RCC 7860 (cell line): ENCODE results near the gene ABCA8.

Source experiments
- DNase-seq: peaks from one replicate; pipeline ENCODE4 v3.0.0-alpha.2; 2015; ENCODE audit warnings: low spot score
- FAIRE-seq: peaks from 2 replicates; lab custom pipeline; 2012; peaks lifted over from hg19 to GRCh38; lab: Jason Lieb, UNC

ABCA8 gene

DNA sequence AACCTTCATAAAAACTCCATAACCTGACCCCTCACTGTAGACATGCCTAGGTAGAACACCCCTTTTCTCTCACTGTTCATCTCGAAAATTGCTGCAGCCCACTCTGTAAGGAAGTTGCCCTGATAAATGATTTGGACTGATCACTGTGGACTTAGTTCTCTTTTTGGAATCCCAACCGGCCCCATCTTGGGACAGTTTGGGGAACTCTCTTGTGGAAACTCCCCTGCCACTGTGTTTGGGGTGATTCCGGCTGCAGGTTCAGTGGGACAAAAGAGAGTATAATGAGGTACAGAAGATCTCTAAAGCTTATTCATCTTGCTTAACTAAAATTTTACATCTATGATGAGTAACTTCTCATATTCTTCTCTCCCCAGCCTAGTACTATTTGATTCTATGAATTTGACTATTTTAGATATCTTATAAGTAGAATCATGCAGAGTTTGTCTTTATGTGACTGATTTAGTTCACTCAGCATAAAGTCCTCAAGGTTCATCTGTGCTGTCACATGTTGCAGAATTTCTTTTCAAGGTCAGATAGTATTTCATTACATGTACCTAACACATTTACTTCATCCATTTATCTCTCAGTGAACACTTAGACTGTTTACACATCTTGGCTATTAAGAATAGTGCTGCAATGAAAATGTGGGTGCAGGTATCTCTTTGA, 84.9 kb downstream of the ABCA8 start:
- FAIRE-seq (no peak), DNase-seq (no peak)

DNA sequence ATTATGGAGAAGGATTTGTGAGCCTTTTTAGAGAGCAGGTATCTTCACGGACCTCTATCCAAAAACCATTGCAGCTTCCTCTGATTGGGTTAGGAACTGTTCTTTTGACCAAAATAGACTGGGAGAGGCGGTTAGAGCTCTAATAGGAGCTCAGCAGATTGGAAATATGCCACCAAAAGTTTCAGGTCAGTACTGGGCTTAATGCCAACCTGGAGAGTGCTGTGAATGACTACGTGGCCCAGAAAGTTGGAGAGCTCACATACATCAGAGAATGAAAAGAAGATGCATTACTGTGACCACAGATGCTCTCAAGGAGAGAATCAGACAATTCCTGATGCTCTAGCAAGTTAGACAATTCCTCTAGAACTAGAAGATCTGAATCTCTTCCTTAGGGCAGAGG, 86.5 kb downstream of the ABCA8 start:
- DNase-seq (no peak), FAIRE-seq (no peak)

DNA sequence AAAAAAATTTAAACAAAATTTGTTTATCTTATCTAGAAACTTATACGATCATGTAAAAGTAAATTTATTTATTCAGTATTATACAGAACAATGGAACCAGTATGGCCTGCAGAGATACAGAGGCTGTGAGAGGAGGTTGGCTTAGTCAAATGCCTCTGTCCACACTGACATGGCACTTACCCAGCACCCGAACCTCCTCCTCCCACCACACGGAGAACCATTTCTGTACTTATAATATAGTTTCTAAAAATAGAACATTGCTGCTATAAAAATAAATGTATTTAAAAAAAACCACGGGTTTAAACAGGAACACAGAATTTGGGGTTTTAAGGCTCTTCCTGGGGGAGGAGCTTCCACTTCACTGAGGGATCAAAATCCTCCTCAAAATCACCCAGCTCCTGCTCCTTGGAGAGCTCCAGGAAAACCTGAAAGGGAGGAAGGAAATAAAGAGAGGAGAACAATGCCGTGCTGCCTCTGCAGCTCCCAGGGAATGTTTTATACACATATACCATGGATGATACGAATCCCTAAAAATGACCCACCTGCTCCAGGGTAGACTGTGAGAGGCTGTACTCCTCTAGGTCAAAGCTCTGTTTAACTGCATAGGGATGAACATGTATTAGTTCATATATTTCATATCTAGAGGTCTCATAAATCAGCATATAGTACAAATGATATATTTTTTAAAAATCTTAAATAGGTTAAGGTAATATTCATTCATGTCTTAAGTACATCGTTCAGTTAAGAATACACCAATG, 87.3 kb downstream of the ABCA8 start:
- DNase-seq (no peak), FAIRE-seq (no peak)

DNA sequence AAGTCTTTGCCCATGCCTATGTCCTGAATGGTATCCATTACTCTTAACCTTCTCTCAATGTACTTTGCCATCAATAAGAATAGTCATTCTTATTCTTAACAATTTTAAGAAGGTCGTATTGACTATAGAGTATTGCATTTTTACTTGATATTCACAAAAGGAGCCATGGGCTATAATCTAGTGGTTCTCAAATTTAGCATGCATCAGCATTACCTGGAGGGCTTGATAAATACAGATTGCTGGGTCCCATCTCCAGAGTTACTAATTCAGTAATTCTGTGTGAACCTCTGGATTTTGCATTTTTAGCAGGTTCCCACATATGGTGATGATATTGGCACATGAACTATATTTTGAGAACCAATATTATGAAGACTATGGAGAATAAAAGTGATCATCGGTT, 89.6 kb downstream of the ABCA8 start:
- no peak for DNase-seq
- FAIRE-seq: no peak

DNA sequence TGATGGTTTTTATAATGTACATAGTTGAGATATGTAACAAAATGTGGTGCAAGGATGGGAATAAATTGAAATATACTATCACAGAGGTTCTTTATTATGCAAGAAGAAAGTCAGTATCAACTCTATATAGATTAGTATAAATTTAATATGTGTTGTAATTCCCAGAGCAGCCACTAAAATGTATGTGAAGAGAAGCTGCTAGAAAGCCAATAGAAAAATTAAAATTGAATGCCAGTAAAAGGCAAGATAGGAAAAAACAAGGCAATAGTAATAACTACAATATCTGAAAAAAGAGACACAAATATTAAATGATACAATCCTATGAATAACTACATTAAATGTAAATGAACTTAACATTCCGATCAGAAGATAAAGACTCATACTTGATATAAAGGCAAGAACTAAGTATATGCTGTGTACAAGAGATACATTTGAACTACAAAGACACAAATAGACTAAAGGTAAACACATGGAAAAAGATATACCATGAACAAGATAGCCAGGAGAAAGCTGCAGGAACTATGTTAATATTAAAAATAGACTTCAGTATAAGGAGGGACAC, 92.0 kb downstream of the ABCA8 start:
- FAIRE-seq (no peak), DNase-seq (no peak)

DNA sequence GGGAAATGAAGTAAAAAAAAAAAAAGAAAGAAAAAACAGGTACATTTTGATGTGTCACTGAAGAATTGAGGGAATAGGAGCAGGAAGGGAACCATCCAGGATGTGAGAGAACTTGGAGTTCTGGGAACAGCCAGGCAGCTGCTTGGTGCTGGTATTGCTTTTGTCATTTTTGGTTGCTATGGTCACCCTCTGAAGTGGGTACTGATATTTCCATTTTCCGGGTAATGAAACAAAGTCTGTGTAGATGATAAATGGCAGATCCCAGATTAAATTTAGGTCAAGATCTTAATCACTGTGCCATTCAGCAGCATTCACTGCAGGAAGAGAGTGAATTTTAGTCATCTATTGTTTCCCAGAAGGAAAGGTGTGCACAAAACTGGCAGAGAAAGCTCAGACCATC, 93.6 kb downstream of the ABCA8 start:
- DNase-seq (no peak), FAIRE-seq (no peak)

DNA sequence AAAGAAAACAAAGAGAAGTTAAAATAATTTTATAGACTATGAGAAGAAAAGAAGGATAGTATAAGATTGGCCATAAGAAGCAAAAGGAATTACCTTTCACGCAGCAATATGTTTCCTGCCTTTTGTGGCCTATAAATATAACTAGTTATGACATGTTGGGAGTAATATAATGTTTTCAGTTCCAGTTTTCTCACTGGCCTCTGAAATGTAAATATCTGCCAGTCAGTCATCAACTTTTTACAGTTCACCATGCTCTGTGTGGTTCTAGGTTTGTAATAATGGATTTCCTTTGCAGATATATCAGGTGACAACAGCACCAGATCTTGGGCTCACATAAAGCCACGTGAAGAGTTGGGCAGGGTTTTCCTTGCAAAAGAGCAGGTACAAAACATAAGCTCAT, 94.3 kb downstream of the ABCA8 start:
- FAIRE-seq: no peak
- DNase-seq: no peak

DNA sequence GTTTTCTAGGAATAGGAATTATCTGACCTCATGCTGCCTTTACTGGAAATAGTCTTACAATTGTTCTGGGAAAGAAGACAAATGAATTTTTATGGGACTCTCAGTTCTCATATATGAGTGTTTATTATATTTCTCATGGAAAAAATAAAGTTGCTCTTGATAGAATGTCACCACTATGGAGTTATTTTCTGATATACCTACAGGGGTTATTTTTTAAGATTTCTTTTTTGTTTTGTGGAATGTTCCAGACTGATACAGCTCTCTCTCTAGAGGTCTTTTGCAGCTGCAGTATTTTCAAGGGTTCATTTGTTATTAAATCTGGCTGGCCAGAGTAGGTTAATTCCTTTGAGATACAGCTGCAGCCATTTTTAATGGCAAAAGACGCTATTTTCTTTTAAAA, 100.7 kb downstream of the ABCA8 start:
- DNase-seq (no peak), FAIRE-seq (no peak)

DNA sequence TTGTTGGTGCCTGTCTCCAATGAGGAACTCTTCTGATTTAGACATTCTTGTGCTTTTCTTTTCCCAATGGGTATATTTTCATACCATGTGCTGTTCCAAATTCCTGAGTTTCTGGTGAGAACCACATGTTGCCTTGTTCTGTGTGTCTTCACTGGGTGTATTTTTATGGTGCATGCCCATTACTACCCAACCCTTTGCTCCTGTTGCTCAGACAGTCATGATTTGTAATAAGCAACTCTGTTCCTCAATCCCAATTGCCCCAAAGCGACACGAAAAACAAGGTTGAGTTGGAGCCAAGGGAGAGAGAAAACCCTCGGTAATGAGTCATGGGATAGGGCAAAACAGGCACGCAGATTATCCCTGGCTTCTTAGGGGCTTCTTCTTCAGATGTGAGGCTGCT, 101.8 kb downstream of the ABCA8 start:
- no peak for FAIRE-seq
- DNase-seq: no peak

DNA sequence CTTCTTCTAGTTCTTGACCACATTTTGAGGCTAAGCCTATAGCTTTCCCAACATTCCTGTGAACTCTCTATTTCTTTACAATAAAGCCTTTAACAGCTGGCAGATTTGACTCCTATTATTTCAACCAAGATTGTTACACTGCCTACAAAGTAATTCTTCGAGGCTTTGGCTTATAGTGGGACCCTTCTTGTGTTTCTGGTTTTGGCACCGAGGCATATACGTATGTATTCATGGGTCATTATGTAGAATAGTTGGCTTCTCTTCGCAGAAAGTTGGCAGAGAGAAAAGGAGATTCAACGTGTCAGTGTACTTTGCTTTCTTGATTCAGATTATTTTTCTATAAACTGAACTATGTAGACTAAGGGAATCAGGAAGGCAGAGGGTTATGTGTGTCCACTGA, 102.2 kb downstream of the ABCA8 start:
- FAIRE-seq (no peak), DNase-seq (no peak)

DNA sequence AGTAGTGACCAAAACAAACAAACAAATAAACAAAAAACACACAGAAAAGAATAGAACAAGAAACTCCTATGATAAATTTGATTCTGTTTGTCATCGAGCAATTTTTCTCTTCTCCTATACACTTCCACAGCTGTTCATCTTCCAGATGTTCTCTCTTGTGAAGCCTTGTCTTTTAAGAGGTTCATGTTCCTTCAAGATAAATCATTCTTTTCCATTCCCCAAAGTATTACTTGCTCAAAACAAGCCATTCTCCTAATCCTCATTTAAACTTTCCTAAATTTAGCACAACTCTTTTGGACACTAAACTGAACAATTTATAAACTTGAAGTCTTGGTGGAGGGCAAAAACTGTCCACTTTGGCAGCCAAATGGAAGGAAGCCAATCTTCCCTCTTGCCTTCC, 103.3 kb downstream of the ABCA8 start:
- FAIRE-seq (no peak), DNase-seq (no peak)

DNA sequence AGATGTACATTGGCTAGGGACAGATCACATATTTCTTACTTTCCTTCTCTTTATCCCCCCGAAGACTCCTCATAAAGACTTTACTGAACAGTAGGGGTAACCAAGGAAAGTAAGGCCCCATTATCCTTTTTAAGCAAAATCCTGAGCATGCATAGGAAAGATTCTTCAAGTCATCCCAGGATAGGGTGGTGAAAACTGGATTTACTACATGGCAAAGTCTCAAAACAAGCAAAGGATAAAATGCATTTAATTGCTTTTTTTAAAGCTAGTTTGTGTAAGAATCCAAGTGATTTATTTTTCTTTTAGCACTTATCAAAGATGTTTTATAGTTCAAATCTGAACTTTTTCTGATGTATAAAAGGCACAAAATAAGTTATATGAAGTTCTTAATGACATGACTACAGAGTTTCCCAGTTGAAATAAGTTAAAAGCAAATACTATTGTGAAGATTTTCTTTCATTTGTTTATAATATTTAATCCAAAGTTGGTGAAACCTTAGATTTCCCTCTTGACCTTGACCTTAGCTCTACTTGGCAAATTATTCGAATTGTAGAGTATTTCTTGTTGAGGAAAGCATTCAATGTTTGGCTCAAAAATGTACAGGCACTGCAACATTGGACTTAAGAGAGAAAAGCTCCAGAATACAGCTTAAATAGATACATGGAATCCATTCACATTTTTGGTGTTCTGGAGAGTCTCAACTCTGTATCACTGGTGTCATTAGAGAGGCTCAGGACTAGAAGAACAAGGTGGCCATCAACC, 104.3 kb downstream of the ABCA8 start:
- FAIRE-seq (no peak), DNase-seq (no peak)

DNA sequence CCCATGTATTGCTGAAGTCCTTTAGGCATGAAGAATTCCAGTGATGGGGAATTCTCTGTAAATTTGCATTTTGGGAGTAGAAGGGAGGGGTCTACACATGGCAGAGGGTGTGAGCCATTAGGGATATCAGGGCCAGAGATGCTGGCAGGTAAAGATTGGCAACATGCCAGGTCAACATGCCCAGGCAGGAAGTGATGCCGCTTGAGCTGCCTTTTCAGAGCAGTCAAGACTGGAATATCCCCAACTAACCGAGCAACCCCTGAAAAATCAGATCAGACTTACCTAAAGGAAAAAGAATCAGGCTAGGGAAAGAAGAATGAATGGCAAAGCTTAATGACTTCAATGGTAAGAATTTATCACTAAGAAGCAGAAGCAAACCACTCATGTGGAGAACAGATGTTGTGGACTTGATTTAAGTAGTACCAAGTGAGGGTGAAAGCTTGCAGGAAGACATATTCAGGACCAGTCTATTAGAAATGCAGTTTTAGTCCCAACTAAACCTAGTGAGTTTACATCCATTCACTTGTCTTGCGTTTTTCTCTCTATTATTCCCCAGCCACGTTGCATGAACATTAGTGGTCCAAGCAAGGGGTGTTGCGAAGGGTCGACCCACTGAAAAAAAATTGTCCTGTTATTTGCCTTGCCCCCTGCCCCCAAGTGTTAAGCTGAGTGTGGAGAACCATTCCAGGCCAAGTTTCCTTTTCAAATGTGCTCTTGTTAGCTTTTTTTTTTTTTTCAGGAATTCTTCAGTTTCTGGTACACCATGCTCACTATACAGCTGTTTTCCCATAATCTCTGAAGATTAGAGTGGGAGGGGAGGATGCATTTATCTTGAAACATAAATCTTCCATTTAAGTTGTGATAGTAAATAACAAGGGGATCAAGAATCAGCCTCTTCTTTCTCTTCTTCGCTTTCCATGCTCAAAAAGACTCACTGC, 105.2 kb downstream of the ABCA8 start:
- DNase-seq: no peak
- FAIRE-seq: no peak

DNA sequence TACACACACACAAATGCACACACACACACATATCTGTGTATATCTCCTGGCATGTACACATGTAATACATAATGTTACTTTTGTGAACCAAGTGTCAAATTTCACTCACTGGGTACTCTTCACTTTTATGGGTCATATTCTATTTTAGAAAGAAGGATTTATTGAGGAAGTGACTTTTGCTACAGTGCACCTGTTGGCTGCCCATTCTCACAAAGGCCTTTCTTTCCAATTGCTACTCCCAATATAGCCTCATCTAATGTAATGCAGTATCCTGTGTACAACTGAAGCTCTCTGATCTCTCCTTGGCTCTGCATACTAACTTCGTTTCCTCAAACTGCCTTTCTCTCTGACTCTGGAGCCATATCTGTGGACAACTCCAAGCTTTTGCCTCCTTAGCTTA, 107.5 kb downstream of the ABCA8 start:
- DNase-seq: no peak
- no peak for FAIRE-seq

DNA sequence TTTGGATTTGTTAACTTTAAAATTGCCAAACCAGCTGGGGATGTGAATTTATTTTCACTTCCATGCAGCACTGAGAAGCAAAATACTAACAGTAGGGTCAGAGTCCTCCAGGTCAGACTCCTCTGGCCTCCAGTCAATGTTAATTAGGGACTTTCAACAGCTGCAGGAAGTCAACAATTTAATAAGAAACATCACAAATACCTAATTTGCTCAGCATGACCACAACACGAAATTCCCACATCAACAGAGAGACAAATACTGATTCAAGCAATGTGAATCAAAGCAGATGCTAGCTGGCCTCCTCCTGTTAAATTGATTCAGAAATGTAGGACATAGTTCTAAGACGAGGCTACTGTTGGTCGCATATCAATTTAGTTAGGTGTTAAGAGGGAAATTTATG, 111.7 kb downstream of the ABCA8 start:
- DNase-seq: no peak
- FAIRE-seq: no peak

DNA sequence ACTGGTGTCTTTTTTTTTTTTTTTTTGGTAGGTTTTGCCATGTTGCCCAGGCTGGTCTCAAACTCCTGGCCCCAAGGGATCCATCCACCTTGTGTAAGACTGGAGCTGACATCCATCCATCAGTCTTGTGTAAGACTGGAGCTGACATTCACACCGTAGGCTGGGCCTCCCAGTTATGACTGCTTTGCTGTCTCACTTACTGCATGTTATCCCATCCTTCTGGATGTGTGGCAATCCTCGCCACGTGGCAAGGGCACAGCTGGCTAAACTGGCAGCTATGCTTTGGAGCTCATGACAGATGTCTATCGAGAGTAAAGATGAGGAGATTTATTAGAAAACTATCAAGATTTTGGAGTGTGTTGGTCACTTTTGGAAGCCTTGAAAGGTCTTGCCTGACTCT, 115.1 kb downstream of the ABCA8 start:
- DNase-seq (no peak), FAIRE-seq (no peak)

DNA sequence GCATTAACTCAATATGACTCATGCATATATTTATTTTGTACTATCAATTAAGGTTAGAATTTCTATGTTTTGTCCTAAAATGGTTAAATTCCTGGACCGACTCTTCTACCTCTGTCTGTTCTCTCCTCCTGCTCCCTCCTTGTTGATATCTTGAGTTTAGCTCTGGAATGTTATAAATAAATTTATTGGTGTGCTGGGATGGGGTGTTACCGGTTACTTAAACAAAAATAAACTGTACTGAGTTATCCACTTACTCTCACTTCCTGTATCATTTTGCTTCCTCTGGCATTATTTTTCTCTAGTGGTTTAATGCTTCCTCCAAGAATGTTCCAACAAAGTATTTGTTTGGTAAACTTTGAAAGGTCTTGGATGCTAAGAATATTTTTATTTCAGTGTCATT, 120.1 kb downstream of the ABCA8 start:
- DNase-seq (no peak), FAIRE-seq (no peak)

DNA sequence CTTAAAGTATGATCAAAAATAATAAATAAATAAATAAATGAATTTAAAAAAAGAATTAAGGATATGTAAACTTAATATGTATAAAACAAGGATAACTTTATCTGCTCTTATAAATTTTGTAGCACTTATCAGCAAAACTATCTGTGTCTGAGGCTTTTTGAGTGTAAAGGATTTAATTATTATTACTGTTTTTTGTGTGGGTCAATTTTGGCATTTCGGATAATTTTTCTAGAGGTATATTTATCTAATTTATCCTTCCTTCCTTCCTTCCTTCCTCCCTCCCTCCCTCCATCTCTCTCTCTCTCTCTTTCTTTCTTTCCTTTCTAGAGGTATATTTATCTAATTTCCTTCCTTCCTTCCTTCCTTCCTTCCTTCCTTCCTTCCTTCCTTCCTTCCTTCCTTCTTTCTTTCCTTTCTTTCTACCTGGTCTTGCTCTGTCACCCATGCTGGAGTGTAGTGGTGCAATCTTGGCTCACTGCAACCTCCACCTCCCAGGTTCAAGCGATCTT, 120.8 kb downstream of the ABCA8 start:
- no peak for DNase-seq
- no peak for FAIRE-seq

DNA sequence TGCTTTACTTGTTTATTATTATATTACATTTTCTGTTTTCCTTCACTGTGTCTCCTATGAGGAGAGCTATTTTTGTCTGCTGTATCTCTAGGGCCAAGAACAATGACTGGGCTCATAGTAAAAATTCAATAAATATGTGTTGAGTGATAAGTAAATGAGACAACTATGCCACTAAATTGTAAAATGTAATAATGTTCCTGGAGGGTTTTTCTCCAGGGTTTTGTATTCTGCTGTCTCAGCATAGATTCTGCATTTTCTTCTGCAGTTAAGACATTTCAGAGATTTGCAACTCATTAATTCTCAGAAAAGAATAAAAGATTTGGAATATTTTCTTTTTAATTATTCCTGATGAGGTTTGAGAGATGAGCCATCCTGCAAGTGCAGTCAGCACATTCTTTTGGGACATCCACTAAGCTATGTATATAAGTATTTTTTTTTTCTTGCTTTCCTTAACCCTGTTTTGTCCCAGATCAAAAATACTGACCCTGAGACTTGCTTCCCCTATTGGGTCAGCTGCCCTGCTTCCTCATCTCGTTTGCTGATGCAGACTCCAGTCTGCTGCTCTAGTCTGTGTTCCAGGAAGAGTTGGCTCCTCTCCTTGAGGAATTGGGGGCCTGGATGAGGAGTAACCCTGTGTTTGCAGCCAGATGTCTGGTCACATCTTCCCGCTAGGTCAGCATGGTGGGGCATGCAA, 122.9 kb downstream of the ABCA8 start:
- DNase-seq: no peak
- FAIRE-seq: no peak

DNA sequence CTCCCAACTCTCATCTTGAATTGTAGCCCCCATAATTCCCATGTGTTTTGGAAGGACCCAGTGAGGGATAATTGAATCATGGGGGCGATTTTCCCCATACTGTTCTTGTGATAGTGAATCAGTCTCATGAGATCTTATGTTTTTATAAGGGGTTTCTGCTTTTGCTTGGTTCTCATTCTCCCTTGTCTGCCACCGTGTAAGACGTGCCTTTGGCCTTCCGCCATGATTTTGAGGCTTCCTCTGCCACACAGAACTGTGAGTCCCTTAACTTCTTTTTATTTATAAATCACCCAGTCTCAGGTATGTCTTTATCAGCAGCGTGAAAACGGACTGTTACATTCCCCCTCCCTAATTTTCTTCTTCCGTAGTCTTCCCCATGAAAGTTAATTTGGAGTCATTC, 124.0 kb downstream of the ABCA8 start:
- no peak for FAIRE-seq

More for the DNA sequence above, 124.0 kb downstream of the ABCA8 start:
- DNase-seq: no peak
